Gastroesophageal sphincter (tissue), 4 donors: ENCODE measurements around the gene ZNF32. TPM values are rescaled to one million over a fixed set of nuclear protein-coding genes. Genes with fewer than 3 reads are reported as not detected.

Source experiments
- ATAC-seq: fragments of 150-250 bp; one replicate; pipeline ENCODE4 v1.9.1; 2016; ENCODE audit warnings: mild to moderate bottlenecking, moderate library complexity
- H3K27ac ChIP-seq, 4 donors: fragments of 200-600 bp; sonication (generic) in 3 of 4; 1 replicate in 3 of 4; 2 replicates in 1 of 4; pipeline ENCODE4 v1.5.1; 2016 to 2019
- H3K27me3 ChIP-seq: fragments of 200-600 bp; sonication (generic); one replicate; pipeline ENCODE4 v1.5.1; 2019
- H3K36me3 ChIP-seq, 2 donors: fragments of 200-600 bp; sonication (generic); one replicate each; pipeline ENCODE4 v1.5.1; 2019; ENCODE audit warnings: control low read depth in 1 of 2
- H3K4me1 ChIP-seq, 3 donors: fragments of 200-600 bp; sonication (generic); 1 replicate in 2 of 3; 2 replicates in 1 of 3; pipeline ENCODE4 v1.5.1; 2016 to 2019; ENCODE audit warnings: control low read depth in 2 of 3
- H3K4me3 ChIP-seq, 2 donors: fragments of 200-600 bp; sonication (generic); one replicate each; pipeline ENCODE4 v1.5.1; 2019; ENCODE audit warnings: mild to moderate bottlenecking in 1 of 2, moderate library complexity in 1 of 2
- H3K9me3 ChIP-seq, 3 donors: fragments of 200-600 bp; sonication (generic); one replicate each; pipeline ENCODE4 v1.5.1; 2017 to 2019; ENCODE audit warnings: control low read depth in 2 of 3
- CTCF ChIP-seq, 4 experiments: fragments of 200-600 bp in 2 of 4; fragments of 450-650 bp in 2 of 4; sonication (generic) in 1 of 4; IDR thresholded peaks; one replicate each; pipeline ENCODE4 v1.5.1; 2017 to 2019; ENCODE audit warnings: antibody characterized with exemption in 4 of 4, mild to moderate bottlenecking in 2 of 4, moderate library complexity in 2 of 4
- EP300 ChIP-seq: sonication (generic); formaldehyde crosslinking; IDR thresholded peaks from one replicate; pipeline ENCODE4 v1.6.1; 2017; ENCODE audit warnings: antibody characterized with exemption, mild to moderate bottlenecking
- POLR2A ChIP-seq, 2 donors: fragments of 450-650 bp; IDR thresholded peaks; one replicate each; pipeline ENCODE4 v1.6.1; 2017; ENCODE audit warnings: antibody characterized with exemption in 2 of 2, mild to moderate bottlenecking in 2 of 2, moderate library complexity in 1 of 2
- POLR2AphosphoS5 ChIP-seq: sonication (generic); formaldehyde crosslinking; IDR thresholded peaks from one replicate; pipeline ENCODE4 v1.6.1; 2017; ENCODE audit warnings: antibody characterized with exemption
- WGBS, 2 donors: methylation state at CpG; one replicate each; pipeline ENCODE4 v1.1.5; 2018; ENCODE audit warnings: low coverage in 1 of 2; 5-methylcytosine and 5-hydroxymethylcytosine counted together
- total RNA-seq, 4 donors: library from RNA; depleted of rRNA; stranded (reverse); fragments of >200 nt; gene quantifications; one replicate each; pipeline ENCODE4 v1.1.0, GENCODE V29; 2016

Gene ZNF32
- total RNA-seq, 4 donors from 2014 or later: 45.8 to 59.8 (median 53.8) TPM

DNA sequence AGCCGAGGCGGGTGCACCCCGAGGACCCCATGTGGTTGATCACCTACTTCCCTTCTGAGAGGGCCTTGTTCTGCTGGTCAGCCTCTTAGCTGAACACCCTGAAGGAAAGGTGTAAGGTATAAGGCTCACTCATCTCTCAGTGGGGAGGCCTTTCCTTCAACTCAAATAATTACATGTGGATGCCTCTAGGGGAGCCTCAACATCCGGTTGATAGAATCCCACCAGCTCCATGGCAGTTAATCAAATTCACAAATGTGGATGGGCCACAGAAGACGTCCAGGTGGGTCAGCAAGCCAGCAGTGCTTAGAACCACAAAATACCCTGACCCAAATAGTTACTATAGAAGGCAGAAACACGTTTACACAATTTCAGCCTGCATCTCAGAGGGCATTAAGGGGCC lies 37.7 kb upstream of the ZNF32 start:
- TF ChIP-seq POLR2AphosphoS5: no peak
- no peak for TF ChIP-seq POLR2A (IDR thresholded peaks at IDR 0.05)
- no peak for TF ChIP-seq EP300
- TF ChIP-seq CTCF (IDR thresholded peaks at IDR 0.05): no peak
- Histone ChIP-seq H3K36me3 (no peaks in the 10 kb centered on the region), H3K27me3 (no peaks in the 10 kb centered on the region), H3K4me1 (peaks cover 0 to 33% (median 5%) of the 10 kb centered on the region in 3 donors), H3K9me3 (no peaks in the 10 kb centered on the region), H3K27ac (no peak overlapping the region), H3K4me3 (no peak overlapping the region)
- ATAC-seq: no peak
- 80 to 84% methylated on average over 2 to 6 of the region's 6 CpGs for WGBS, 2 donors

DNA sequence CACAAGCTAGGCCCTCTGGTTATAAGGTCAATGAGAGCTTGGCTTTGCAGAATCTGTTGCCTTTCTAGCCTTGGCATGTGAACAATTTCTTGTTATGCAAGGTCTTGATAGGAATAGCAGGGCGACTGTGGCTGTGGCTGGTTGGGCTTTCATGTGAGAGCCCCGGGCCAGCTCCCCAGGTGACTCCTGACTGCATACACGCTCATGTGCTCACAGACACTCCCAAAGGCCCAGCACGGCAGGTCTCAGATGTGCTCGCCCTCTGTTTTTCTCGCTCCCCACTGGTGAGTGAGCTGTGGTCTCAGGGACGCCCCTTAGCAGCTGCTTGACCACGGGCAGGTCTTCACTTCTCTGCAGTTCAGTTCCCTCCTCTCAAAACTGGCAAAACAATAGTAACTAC lies 37.1 kb upstream of the ZNF32 start:
- H3K36me3 ChIP-seq: no peaks in the 10 kb centered on the region
- no peak for ATAC-seq
- peaks cover 0 to 33% (median 5%) of the 10 kb centered on the region in 3 donors for H3K4me1 ChIP-seq
- no peak overlapping the region for H3K4me3 ChIP-seq
- no peaks in the 10 kb centered on the region for H3K9me3 ChIP-seq
- no peaks in the 10 kb centered on the region for H3K27me3 ChIP-seq
- WGBS, 2 donors: 69 to 75% methylated on average over 3 of the region's 8 CpGs
- TF ChIP-seq EP300: no peak
- no peak for TF ChIP-seq CTCF (IDR thresholded peaks at IDR 0.05)
- TF ChIP-seq POLR2A (IDR thresholded peaks at IDR 0.05): no peak
- no peak for TF ChIP-seq POLR2AphosphoS5
- no peak overlapping the region for H3K27ac ChIP-seq

- no peak overlapping the region for H3K27ac ChIP-seq
- TF ChIP-seq CTCF (IDR thresholded peaks at IDR 0.05): no peak
- TF ChIP-seq EP300: no peak
- TF ChIP-seq POLR2A (IDR thresholded peaks at IDR 0.05): no peak
- TF ChIP-seq POLR2AphosphoS5: no peak
- H3K9me3 ChIP-seq: no peaks in the 10 kb centered on the region
- peaks cover 0 to 35% (median 2%) of the 10 kb centered on the region in 3 donors for H3K4me1 ChIP-seq
- peak; percentile 52 for ATAC-seq
- no peaks in the 10 kb centered on the region for H3K36me3 ChIP-seq
- no peak overlapping the region for H3K4me3 ChIP-seq
- no peaks in the 10 kb centered on the region for H3K27me3 ChIP-seq
These were observed 35.5 kb upstream of the ZNF32 start for GRCh38 chr10:43684292-43684559.

- Histone ChIP-seq H3K4me1 (peaks cover 0 to 36% (median 0%) of the 10 kb centered on the region in 3 donors), H3K27ac (no peak overlapping the region), H3K9me3 (no peaks in the 10 kb centered on the region), H3K27me3 (no peaks in the 10 kb centered on the region), H3K4me3 (no peak overlapping the region), H3K36me3 (no peaks in the 10 kb centered on the region)
- ATAC-seq: peak; percentile 26
- TF ChIP-seq POLR2A (IDR thresholded peaks at IDR 0.05) (no peak), EP300 (no peak), CTCF (IDR thresholded peaks at IDR 0.05) (peak in 3 of 4 experiments; percentile 10 to 46 (median 12)), POLR2AphosphoS5 (no peak)
- WGBS, 2 donors: 36 to 59% methylated on average over 9 to 10 of the region's 10 CpGs
These were observed 35.0 kb upstream of the ZNF32 start for GRCh38 chr10:43683451-43684291.

- peaks cover 0 to 41% (median 0%) of the 10 kb centered on the region in 3 donors for H3K4me1 ChIP-seq
- TF ChIP-seq CTCF (IDR thresholded peaks at IDR 0.05) (no peak), POLR2AphosphoS5 (no peak)
- WGBS, 2 donors: 89 to 94% methylated on average over 2 of the region's 2 CpGs
- no peaks in the 10 kb centered on the region for H3K9me3 ChIP-seq
- H3K4me3 ChIP-seq: no peak overlapping the region
- H3K27ac ChIP-seq: no peak overlapping the region
- no peaks in the 10 kb centered on the region for H3K36me3 ChIP-seq
- no peak for ATAC-seq
- H3K27me3 ChIP-seq: no peaks in the 10 kb centered on the region
These were observed 34.3 kb upstream of the ZNF32 start for GRCh38 chr10:43682956-43683355.
